GM18870 (cell line): Measurements from ENCODE around the gene LENG1.

Experiments
- ATAC-seq: cut with Tn5 transposase; IDR thresholded peaks from one replicate; pipeline ENCODE4 v1.9.1; 2021; ENCODE audit warnings: moderate library complexity; ENCODE audit not compliant: unreplicated experiment

Gene LENG1

GRCh38 chr19:54142166-54142780 is 17.2 kb downstream of the LENG1 start:
- ATAC-seq: no peak

GRCh38 chr19:54141356-54141755 is 18.2 kb downstream of the LENG1 start:
- no peak for ATAC-seq

GRCh38 chr19:54138489-54139256 is 20.8 kb downstream of the LENG1 start:
- ATAC-seq: no peak

DNA sequence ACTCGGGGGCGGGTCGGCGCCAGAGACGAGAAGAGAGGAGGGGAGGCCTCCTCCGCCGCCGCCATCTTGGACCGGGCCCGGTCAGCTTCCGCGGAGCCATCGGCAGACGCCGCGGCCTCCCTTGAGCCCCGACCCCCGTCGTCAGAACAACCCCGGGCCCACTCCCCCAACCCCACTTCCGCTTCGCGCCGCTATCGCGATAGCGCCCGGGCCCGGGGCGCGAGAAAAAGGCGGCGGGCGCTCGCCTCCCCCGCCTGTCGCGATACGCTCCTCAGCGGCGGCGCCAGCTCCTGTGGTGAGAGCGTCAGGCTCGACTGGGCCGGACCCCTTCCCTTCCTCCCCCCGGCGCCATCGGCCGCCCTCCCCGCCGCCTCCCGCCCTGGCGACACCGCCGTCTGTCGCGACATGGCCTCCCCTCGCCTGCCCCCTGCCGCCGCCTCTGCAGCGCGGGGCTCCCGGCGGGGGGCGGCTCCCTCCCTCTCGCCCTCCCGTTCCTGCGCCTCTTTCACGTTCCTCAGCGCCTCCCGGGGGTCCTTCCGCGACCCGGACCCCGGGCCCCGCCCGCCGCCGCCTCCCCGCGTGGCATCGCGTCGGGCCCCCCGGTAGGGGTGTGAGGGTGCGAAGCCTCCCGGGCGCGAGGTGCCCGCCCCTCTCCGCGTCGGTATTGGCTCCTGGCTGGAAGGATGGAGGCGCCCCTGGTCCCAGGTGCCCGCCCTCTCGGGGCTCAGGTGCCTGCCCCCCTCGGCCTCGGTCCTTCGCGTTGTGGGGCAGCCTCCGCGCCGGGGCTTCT is 21.6 kb downstream of the LENG1 start, which contains the start of gene CNOT3:
CNOT3 (plus strand) TSS at position 64 of the 790 bp plus-strand sequence. CDS start 5,217 bp downstream, outside the sequence.
- no peak for ATAC-seq

GRCh38 chr19:54136864-54137698 is 22.4 kb downstream of the LENG1 start:
- ATAC-seq: peak; percentile 80

DNA sequence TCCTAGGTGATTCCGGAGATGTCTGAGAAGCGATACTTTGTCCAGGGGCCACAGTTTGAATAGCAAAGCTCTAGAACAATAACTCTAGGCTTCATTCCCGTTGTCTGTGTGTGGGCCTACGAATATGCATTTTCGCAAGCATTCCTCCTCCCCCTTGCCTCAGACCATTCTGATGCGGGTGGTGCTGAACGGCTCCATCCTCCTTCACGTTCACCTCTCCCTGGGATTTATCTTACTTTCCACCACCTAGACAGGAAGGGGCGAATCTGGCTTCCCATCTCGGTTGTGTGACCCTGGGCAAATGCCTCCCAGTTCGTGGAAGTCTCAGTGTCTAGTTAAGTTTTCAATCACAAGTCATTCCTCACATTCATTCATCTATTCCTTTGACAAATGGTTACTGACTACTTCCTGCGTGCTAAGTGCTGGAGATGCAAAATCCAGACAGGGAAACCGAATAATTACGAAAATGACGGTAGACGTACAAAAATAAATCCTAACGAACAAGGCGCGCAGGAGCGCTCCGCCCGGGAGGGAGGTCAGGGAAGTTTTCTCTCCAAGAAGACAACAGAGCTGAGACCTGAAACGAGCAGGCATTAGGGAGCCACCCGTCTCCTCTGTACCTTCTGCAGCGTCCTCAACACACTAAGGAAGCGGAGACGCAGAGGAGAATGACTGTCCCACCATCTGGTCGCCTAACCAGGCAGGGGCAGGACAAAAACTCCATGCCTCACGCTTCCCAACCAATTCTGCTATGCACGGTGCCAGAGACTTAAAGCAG is 23.2 kb downstream of the LENG1 start:
- ATAC-seq: no peak

GRCh38 chr19:54133957-54134590 is 25.4 kb downstream of the LENG1 start:
- no peak for ATAC-seq

GRCh38 chr19:54133312-54133956 is 26.1 kb downstream of the LENG1 start:
- no peak for ATAC-seq

DNA sequence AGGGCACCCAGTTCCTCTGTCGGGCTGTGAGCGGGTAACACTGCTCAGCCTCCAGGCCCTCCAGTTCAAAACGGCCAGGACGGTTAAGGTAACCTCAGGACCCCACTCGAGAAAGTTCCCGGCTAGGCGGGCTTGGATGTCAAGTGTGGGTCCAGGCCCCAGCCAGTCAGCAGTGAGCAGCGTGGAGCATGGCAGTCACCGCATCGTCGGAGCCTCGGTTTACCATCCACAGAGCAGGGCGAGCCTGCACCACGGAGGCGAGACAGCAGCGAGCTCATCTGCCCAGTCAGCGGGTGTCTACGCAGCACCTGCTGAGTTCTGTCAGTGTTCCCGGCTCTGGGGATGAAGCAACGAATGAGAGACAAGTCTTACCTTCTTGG is 29.9 kb downstream of the LENG1 start:
- no peak for ATAC-seq

- ATAC-seq: no peak
These were observed 30.5 kb downstream of the LENG1 start for GRCh38 chr19:54128796-54129616.

GRCh38 chr19:54128441-54128725 is 31.1 kb downstream of the LENG1 start:
- no peak for ATAC-seq

DNA sequence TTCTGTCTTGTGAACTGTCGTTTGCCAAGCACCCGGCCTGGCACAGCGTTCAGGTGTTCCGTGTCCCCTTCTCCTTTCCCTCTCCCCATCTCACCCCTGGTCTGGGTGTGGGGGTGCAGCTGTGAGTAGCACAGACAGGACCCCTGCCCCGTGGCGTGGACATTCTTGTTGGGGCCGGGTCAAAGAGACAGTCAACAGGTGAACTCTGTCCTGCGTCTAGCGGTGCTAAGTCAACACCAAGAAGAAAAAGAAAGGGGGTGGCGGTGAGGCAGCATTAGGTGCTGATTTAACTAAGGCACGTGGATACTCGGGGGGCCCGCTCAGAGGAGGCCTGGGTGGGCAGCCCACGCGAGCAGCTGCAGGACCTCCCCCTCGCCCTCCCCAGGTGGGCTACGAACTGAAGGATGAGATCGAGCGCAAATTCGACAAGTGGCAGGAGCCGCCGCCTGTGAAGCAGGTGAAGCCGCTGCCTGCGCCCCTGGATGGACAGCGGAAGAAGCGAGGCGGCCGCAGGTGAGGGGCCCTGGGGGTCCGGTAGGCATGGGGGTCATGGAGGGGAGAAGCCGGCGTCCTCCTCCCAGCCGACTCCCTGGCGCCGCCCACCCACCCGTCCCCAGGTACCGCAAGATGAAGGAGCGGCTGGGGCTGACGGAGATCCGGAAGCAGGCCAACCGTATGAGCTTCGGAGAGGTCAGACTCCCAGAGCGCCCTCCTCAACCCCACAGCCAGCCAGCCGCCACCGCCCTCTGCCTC is 31.7 kb downstream of the LENG1 start:
- ATAC-seq: no peak

DNA sequence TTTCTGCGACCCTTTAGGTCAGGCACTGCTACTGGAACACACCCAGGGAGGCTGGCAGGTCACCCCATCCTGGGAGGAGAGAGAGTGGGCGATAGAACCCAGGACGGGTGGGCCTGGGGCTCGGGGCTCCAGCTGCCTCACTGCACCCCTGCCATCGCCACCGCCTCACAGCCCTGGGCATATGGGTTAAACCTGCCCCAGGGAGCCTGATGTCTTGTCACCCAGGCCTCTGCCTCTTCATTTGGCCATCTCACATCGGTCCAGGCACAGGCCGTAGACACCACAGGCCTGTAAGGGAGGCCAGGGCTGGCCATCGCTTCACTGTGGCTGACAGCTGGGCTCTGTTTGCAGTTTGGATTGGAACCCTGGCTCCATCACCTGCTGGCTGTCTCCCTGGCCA is 33.8 kb downstream of the LENG1 start:
- ATAC-seq: no peak

DNA sequence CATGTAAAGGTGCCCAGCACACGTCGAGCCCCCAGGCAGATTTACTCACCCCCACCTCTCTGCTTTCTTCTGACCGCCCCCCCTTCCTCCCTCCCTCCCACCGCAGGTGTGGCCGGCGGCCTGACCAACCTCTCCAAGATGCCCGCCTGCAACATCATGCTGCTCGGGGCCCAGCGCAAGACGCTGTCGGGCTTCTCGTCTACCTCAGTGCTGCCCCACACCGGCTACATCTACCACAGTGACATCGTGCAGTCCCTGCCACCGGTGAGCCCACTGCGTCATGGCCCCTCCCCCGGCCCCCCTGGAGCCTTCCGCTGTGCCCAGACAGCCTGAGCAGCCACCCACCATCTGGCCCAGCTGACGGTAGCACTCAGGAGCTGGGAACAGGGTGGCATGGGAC is 35.1 kb downstream of the LENG1 start:
- ATAC-seq: no peak

DNA sequence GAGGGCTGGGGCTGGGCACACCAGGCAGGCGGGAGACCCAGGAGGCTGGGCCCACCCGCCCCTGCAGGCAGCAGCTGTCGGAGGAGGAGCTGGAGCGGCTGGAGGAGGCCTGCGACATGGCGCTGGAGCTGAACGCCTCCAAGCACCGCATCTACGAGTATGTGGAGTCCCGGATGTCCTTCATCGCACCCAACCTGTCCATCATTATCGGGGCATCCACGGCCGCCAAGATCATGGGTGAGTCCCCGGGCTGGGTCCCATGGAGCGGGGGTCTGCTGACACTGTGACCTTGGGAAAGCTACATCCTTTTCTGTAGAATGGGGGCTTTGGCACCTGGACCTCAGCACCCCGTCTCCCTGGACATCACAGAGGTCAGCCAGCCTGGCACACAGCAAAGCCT is 35.8 kb downstream of the LENG1 start:
- ATAC-seq: no peak

DNA sequence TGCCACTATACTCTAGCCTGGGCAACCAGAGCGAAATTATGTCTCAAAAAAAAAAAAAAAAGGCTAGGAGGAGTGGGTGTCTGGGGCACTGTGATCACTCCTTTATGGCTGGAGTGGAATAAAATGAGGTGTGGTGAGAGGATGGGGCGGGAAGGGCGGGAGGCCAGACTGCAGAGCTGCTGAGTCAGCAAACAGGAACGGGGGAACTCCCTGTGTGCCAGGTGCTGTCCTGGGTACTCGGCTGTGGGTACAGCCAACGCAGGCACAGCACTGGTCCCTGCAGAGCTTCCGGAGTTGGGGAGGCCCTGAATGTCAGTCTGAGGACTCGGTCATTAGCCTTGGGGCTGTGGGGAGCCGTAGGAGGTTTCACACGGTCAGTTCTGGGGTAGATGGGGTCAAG is 38.3 kb downstream of the LENG1 start:
- ATAC-seq: no peak

- ATAC-seq: peak; percentile 83
These were observed 44.1 kb downstream of the LENG1 start, which contains the start of the genes PRPF31 and TFPT for GRCh38 chr19:54115109-54116063. PRPF31 (plus strand) TSS chr19:54115754; CDS start chr19:54118279, 2,525 bp downstream. TFPT (minus strand) TSS chr19:54115657; CDS start chr19:54115269, 388 bp downstream.
